DMS79 (cell line): Measurements from ENCODE around the gene GNAQ.
"Not testable (repeated sequence)": the region's sequence is repeated elsewhere in the genome, so short reads cannot be mapped to it uniquely, and the experiment has no call there.

Experiments used
- DNase-seq: peaks from one replicate; lab custom pipeline; 2025; lab: John Stamatoyannopoulos, UW

The GNAQ gene

DNA sequence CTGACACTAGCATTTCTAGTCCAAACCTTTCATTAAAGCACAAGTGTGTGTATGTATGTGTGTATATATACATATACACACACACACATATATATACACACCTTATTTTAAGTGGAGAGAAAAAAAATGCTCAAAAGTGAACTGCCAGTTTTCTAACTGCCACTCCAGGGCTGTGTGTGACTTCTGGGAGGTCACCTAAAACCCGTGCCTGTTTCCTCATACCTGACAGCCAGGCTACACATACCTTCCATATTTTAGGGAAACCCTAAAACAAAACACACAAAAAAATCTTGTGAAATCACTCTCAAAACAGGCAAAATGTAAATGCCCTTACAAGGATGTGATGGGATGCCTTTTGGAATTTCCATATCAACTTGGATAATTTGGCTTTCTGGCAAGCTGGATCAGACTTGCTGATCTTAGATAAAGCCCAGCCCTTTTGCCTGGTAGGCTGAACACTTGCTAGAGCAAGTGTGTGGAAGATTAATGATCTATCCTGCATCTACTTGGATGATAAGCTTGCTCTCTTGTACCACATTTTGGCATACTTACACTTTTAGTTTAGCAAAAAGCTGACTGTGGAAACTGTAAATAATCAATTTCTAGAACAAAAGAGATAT lies 127.8 kb downstream of the GNAQ start:
- no peak for DNase-seq

- no peak for DNase-seq
Observed at GRCh38 chr9:77901771-77902170, 129.8 kb downstream of the GNAQ start.

GRCh38 chr9:77901018-77901417 lies 130.6 kb downstream of the GNAQ start:
- DNase-seq, result no peak

- DNase-seq, result no peak
Observed at GRCh38 chr9:77899679-77900354, 131.8 kb downstream of the GNAQ start.

DNA sequence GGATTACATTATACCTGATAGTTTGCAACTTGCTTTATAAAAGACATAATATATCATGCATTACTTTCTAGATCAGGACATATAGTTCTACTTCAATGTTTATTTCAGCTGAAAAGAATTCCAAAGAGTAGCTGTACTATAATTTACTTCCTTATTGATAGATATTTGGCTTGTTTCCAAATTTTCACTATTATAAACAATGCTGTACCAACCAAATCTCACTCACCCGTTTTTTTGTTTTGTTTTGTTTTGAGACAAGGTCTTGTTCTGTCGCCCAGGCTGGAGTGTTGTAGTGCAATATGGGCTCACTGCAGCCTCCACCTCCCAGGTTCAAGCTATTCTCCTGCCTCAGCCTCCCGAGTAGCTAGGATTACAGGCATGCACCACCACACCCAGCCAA lies 132.7 kb downstream of the GNAQ start:
- DNase-seq, result no peak

GRCh38 chr9:77896938-77897667 lies 134.5 kb downstream of the GNAQ start:
- peak; percentile 35 for DNase-seq

DNA sequence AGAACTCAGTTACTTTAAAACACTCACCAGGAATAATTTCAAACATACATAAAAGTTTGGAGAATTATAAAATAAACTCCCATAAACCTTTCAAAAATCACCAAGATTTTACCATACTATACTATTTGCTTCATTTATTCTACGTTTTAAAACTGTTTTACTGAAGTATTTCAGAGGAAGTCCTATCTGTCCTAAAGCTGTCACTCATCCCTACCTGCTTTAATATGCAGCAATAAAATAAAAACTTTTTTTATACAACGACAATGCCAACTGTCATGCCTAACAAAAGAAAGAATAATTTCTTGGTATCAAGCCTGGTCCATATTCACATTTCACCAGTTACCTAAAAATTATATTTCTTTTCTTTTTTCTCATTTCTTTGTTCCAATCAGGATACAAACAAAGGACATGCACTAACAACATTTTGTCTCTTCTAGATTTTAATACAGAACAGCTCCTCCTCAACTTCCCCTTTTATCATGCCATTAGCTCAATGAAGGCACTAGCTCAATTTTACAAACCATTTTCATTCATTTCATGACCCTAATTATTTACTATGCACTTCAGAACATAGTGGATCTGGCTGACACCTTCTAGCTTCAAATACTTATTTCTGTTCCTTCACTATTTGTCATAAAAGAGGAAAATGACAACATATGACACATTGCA lies 135.2 kb downstream of the GNAQ start:
- DNase-seq, result no peak

DNA sequence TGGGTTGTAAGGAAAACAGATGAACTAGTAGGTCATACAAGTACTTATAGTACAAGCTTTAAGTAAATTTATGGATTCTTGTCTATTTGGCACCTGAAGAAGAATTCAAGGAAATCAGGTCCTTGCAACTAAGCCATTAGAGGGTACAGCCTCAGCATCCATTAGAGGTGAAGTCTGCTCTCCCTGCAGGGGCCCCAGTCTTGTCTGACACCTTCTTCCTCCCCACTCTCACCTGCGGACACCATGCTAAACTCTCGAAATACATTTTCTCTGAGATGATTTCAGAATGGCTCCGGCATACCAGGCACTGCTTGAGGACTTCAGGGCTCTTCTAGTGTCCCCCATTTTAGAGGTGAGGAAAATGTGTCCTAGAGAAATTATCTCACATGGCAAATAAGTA lies 137.9 kb downstream of the GNAQ start:
- no peak for DNase-seq

- DNase-seq, result no peak
Observed at GRCh38 chr9:77892955-77893514, 138.6 kb downstream of the GNAQ start.

DNA sequence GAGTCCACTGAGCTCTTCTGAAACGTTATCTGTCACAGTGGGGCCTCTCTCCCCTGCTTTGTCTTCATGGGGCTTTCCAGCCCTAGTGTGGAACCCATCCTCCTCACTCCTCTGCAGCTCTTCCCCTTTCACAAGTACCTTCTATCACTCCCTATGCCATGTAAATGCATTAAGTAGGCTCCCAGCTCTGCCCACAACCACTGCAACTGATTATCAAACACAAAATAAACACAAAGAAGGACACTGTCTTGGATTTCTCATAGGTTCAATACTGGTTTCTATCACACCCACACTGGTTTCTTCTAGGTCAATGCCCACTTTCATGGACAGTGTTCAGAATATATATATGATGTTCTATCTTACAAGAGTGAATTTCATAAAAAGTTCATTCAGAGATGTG lies 139.4 kb downstream of the GNAQ start:
- DNase-seq, result no peak

DNA sequence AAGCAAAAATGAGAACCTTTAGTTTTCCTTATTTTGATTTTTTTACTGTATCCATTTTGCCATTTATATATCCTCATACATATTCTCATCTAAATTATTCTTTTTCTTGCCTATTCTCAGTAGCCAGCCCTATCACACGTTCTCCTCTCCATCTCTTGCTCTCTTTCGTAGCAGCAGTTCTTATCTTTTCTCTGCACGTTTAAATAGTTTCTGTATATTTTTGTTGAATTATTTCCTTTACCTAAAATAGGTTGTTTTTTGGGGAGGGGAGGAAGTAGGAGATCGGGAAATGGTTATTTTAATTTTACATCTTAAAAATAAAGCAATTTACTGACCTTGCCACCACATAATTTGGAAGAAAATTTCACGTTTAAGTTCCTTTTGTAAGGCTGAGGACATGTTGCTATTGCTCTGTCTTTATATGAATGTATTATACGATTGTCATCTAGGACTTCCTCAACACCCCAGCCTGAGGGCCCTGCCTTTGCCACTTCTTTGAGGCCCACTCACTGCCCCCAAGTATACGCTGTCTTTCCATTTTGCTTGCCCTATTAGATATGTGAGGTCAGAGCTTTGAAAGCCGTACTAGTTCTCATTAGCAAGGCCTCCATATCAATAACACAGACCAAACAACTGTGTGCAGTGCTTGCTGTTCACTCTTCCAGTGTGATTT lies 140.3 kb downstream of the GNAQ start:
- DNase-seq, result no peak

- no peak for DNase-seq
Observed at GRCh38 chr9:77887662-77888061, 143.9 kb downstream of the GNAQ start.

- DNase-seq, result no peak
Observed at GRCh38 chr9:77885104-77885672, 146.4 kb downstream of the GNAQ start.

DNA sequence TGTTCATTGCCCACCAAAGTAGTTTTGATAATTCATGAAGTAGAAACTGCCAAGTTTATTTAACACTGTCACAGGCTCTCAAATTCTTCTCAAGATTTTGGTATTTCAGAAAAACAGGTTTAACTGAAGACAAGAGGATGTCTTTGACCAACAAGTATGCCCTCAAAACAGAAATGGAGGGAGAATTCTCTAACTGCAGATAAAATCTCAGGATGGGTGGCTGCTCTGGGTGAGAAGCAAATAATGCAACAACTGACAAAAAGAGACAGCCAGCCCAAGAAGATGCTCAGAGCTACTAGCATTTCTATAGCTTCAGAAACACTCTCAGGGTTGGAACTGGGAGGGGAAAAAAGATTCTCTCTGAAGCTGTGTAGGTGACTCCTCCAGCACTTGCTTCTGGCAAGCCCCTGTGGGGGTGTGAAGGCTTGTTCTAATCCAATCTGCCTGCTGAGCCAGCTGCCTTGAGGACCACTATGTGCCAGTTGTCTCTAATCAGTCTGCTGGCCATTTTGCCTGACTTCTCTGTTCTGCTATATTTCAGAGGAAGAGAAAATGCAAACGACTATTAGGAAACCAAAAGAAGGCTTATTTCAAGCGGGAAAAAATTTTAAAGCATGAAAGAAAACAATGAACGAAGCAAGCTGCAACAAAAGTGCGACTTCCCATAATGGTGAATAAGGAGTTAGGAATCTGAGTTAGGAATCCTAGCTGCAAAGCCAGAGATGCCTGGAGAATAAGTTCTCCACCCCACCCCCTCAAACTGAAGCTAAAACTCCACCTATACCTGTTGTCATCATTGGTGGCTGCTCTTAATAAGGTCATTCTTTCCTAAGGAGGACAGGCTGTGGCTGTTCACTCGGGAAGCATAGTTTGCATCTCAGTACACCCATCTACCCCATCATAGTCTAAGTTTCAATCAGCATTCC lies 147.5 kb downstream of the GNAQ start:
- DNase-seq, result no peak

DNA sequence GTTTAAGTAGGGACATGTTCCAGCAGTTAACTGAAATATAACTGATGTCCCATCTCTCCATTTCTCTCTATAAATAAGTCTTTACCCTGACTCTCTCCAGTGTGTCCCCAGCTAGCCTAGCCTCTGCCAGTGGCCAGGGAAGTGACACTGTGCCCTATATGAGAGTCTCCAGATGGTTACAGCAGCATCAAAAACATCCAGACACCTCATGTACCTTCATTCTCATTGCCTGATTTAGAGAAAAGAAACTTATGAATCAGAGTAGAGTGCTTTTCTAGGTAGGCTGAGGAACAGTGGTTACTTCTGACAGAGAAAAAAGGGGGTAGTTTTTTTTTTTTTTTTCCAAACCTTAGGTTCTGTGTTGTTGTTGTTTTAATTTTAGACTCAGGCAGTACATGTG lies 148.5 kb downstream of the GNAQ start:
- DNase-seq, result no peak

DNA sequence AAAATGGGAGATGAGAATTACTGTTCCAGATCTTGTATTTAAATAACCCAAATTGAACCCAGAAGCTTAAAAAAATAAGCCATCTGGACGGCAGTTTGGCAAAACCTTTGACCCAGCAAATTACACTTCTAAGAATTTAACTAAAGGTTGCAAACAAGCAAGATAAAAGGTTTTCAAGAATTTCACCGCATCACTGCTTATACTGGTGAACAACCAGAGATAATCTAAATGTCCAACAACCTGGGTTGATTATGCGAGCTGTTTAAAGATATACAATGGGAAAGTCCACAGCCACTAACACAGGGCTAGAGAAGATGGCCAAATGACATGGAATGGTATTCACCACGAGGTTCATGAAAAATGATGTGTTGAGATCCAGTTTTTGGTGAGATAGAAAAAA lies 149.3 kb downstream of the GNAQ start:
- no peak for DNase-seq

- not testable (repeated sequence) for DNase-seq
Observed at GRCh38 chr9:77881634-77882033, 150.0 kb downstream of the GNAQ start.

DNA sequence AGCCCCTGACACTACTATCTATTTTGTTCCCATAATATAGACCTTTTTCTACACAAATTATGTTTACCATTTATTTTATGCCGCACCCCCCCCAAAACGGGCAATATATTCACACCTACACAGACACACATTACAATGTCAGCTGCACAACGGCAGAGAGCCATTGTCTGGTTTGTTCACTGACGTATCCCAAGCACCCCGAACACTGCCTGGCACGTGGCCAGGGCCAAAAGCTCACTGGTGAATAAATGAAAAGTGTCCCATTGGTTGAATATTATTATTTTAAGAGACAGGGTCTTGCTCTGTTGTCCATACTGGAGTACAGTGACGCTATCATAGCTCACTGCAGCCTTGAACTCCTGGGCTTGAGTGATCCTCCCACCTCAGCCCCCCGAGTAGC lies 150.5 kb downstream of the GNAQ start:
- no peak for DNase-seq

DNA sequence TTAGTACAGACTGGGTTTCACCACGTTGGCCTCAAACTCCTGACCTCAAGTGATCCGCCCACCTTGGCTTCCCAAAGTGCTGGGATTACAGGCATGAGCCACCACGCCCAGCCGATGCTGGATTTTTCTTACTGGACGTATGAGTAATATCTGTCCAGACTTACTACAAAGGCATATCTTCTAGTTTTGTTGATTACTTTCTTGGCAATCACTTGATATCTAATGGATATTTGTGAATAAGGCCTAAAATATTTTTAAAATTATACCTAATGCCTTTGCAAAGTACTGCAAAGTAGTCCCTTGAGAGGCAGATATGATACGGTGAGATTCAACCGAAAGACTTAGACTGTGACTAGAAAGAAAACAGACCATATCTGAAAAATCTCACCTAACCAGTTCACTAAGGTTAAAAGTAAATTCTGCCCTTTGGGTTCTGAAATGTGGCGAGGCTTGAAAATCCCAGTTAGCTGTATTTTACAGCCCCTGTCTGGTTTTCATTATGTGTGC lies 152.1 kb downstream of the GNAQ start:
- DNase-seq, result no peak

GRCh38 chr9:77878793-77879192 lies 152.8 kb downstream of the GNAQ start:
- not testable (repeated sequence) for DNase-seq
